Stimulated activated CD8-positive, alpha-beta memory T cell treated with anti-CD3 and anti-CD28 coated beads, Interleukin-4, amount 100 ng/mL, for 4 hours (primary cell): ENCODE data around the gene SMAD4.
"Not testable (repeated sequence)": the region's sequence is repeated elsewhere in the genome, so short reads cannot be mapped to it uniquely, and the experiment has no call there.

Experiments used
- DNase-seq, 2 donors: peaks; one replicate each; pipeline ENCODE4 v3.0.0-alpha.2; 2020; ENCODE audit warnings: low read depth in 2 of 2, low spot score in 1 of 2

Gene SMAD4

DNA sequence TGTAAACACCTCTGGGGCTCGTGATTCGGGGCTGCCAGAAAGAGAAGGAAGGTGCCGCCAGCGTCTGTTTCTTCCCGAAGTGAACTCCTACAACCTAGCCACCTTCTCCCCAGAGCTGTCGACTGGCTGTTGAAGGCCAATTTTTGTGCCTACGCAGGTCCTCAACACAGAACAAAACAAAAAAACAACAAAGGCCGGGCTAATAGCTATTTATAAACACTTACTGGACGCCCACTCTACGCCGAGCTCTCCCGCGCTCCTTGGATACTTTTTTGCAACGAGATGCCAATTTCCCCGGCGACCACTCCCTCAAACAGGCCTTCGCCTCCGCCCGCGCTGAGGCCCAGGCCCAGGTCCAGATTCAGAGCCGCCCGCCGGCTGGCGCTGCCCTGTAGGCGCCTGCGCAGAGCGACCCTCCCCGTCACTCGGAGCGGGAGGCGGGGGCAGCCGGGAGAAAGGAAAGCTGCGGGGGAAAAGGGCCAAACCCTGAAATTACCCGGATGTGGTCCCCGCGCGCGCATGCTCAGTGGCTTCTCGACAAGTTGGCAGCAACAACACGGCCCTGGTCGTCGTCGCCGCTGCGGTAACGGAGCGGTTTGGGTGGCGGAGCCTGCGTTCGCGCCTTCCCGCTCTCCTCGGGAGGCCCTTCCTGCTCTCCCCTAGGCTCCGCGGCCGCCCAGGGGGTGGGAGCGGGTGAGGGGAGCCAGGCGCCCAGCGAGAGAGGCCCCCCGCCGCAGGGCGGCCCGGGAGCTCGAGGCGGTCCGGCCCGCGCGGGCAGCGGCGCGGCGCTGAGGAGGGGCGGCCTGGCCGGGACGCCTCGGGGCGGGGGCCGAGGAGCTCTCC is at the start of gene SMAD4:
Gene SMAD4 (plus strand): TSS at position 520 of the 843 bp plus-strand sequence. CDS start 16,834 bp downstream, outside the sequence.
- peak; percentile 95 to 99 for DNase-seq

DNA sequence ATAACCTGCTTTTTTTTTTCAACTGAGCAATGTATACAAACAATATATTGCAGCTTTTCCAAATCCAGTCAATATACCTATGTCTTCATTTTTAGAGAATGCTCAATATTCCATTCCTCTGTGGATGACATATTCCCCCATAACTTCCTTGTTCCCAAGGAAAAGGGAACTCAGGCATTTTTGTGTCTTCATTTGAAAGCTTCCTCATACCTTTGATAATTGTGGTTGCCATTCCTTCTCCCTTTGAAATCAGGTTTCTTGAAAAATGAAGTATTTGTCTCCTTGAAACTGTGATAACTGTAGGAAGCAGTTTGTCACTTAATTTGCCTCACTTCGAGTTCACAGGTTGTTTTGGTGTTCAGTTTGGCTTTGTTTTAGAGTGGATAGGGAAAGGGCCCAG is 48.6 kb upstream of the SMAD4 start:
- DNase-seq: no peak

DNA sequence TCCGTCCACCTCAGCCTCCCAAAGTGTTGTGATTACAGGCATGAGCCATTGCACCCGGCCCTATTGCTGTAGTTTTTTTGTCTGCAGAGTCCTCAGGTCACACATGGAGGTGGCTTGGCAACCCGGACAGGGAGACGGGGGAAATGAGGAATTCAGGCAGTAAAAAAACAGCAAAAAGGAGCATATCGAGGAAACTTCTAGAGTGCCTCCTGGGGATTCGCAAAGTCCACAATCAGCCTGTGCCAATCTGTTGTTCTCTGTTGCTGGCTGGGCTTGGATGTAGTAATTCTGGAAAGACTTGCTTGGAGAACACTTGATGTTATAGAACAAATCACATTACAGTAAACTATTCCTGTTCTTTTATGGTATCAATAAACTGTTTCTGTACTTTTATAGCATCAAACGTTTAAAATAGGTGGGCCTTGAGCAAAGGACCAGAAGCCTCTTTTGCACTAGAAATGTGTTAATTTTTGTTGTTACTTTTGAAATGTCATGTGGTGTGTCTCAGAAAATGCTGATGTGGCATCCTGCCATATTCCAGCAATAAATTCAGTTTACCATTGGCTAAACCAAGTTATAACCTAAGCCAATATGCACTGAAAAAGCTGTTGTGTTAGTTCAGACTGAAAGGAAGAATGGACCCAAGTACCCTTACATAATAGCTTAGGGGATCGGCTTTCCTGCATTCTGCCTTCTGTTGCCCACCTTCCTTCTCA is 47.8 kb upstream of the SMAD4 start:
- DNase-seq: no peak

DNA sequence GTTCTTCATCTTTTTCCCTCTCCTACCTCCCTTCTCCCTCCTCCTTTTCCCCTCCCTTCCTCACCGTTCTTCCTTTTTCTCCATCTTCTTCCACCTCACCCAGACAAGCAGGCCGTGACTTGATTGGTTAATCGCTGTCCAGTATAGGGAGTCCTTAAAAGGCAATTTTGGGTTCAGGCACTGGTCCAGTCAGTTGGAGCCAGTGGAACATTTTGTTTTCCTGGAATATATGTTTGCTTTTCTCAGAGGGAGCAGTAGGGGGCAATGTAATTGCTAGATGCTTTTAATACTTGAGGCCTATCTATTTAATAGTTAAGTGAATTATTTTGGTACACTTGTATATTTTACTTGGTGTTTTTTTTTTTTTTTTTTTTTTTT is 47.2 kb upstream of the SMAD4 start:
- no peak for DNase-seq

DNA sequence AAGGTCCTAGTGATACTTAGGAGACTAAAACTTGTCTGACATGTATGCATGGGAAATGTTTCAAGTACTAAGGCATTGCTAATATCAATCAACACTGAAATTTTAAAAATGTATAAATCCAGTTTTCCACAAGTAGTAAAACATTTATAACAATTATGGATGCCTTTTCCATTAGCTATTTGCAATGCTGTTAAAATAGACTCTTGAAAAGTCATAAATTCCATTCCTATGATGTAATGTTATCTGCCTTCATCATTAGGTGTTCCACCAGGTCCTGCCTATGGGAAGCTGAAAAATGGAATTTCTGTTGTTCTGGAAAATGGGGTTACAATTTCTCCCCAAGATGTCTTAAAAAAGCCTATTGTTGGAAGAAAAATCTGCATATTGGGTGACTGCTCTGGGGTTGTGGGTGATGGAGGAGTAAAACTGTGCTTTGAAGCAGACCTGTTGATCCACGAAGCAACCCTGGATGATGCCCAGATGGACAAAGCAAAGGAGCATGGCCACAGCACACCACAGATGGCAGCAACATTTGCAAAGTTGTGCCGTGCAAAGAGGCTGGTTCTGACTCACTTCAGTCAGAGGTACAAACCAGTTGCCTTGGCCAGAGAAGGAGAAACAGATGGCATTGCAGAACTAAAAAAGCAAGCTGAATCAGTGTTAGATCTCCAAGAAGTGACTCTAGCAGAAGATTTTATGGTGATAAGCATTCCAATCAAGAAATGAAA is 43.5 kb upstream of the SMAD4 start:
- DNase-seq: no peak

DNA sequence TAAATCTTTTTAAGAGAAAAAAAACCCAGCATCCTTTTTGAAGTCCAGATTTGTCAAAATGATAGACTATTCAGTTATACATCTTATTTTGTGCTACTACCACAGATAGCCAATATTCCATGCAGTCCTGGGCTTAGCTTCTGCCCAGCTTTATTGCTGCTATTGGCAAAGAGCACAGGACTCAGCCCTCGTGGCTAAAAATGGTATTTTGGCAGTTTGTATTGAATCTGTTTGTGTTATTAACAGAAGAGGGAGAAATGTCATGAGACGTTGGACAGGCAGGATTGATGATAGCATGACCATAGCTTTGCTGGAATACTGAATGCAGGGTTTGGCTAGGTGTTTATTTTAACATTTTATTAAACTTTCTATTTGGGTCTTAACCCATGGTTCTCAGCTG is 42.8 kb upstream of the SMAD4 start:
- no peak for DNase-seq

DNA sequence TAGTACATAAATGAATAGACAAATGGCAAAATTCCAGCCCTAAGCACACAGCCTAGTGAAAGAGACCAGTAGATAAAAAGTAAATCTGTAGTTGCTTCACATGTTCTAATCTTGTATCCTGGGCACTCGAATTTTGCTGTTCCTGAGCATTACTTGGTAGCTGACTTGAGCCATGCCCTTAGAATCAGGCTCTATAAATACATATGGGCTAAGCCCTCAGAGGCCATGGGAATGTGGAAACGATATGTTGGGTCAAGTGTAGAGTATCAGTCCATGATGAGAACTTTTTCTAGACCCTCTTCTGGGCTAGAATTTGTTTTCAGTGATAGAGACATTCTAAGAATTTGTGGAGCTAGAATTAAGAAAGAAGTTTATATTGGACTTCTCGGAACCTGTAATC is 40.3 kb upstream of the SMAD4 start:
- DNase-seq: no peak

DNA sequence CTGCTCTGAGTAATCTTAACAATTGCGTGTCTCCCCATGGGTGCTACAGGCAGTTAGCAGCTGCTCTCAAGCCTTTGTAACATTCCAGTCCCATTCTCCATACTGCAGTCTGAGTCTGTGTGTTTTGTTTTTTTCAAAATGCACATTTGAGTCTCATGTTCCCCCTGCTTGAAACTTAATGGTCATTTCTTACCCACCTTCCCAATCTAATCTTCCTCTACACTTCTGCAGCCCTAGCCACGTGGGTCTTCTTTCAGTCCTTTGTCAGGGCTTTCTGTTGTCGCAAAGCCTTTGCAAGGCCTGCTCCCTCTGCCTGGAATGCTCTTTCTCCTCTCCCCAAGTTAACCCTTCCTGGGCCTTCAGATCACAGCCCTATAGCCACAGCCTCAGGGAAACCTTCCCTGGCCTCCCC is 37.7 kb upstream of the SMAD4 start:
- DNase-seq: no peak

DNA sequence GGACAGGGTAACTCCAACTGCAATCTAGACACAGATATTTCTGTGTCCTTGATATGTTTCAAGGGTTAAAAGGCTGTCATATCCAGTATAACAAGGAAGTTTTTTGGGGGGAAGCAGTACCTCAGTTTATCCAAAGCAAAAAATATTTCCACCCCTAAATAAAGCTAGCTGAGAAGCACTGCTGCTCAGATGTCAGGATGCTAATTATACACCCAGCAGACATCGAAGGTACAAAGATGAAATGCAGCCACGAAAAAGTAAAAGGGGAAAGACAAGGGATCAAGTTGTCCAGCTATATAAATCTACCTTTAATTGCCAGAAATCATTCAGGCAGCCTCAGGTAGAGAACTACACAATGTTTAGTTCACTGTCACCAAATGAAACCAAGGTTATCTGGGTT is 36.0 kb upstream of the SMAD4 start:
- no peak for DNase-seq

DNA sequence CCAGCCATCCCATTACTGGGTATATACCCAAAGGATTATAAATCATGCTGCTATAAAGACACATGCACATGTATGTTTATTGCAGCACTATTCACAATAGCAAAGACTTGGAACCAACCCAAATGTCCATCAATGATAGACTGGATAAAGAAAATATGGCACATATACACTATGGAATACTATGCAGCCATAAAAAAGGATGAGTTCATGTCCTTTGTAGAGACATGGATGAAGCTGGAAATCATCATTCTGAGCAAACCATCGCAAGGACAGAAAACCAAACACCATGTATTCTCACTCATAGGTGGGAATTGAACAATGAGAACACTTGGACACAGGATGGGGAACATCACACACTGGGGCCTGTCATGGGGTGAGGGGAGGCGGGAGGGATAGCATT is 26.8 kb upstream of the SMAD4 start:
- DNase-seq: not testable (repeated sequence)

DNA sequence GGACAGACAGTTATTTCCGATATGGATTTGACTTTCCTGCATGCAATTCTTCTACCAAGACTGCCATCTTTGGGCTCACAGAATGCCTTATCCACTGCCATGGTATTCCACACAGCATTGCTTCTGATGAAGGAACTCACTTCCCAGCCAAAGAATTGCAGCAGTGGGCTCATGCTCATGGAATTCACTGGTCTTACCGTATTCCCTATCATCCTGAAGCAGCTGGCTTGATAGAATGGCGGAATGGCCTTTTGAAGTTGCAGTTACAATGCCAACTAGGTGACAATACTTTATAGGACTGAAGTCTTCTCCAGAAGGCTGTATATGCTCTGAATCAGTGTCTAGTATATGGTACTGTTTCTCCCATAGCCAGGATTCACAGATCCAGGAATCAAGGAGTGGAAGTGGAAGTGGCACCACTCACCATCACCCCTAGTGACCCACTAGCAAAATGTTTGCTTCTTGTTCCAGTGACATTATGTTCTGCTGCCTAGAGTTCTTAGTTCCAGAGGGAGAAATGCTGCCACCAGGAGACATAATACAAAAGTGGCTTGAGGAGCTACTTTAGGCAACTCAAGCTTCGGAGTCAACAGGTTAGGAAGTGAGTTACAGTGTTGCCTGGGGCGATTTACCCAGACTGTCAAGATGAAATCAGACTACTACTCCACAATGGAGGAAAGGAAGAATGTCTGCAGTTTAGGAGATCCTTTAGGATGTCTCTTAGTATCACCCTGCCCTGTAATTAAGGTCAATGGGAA is 23.8 kb upstream of the SMAD4 start:
- DNase-seq: no peak

DNA sequence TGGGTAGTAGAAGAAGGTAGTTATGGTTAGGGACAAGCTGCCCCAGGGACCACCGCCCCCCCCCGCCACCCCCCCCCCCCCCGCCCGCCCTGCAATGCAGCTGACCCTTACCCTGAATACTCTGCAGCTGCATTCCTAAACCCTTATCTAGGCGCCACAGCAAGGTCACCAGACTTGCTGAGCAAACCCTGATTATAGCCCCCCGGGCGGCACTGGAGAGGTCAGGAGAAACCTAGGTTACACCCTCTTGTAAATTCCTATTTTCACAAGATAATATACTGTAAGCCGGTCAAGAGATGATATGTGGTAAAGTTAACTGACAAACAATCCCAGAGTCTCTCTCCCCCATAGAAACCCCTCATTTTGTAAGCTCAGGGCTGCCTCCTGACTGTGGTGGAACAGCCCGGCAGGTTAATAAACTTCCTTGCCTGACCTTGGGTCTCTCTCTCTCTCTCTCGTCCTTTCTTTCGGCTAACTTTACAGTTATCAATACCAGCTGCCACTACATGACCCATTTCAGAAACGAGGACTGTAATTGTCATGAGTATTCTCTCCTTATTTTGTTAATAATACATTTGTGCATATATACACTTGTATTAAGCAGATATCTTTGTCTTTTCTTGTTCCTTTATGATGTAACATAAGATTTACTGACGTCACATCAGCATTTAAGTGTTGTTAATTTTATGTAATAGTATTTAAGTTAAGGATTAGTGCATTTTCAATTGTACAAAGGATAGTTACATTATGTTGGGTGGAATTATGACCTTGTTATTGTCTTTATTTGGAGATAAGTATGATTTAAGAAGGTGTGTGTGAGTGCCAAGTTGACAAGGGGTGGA is 22.8 kb upstream of the SMAD4 start:
- no peak for DNase-seq

DNA sequence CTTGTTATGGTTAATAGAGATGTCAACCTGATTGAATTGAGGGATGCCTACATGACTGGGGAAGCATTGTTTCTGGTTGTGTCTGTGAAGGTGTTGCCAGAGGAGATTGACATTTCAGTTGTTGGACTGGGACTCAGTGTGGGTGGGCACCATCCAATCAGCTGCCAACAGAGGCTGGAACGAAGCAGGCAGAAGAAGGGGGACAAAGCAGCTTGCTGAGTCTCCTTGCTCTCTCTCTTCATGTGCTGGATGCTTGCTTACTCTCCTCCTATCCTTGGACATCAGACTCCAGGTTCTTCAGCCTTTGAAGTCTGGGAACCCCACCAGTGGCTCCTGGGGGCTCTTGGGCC is 22.2 kb upstream of the SMAD4 start:
- no peak for DNase-seq

DNA sequence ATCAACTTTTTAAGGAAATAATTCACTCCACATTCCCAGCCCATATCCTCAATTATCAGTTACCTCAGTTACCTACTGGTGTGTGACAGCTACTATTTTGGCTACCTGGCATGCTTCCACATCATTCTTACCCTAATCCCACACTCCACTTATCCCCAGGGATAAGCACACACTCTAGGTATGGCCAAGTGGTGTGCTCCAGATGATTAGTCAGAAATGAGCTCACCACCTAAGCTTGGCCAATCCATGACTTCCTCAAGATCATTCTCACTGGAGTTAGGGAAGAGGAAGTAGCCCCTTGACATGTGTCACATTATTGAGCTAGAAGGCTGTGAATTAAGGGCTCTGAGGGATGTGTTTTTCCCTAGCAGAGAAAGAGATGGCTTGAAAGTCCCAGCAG is 20.9 kb upstream of the SMAD4 start:
- no peak for DNase-seq

DNA sequence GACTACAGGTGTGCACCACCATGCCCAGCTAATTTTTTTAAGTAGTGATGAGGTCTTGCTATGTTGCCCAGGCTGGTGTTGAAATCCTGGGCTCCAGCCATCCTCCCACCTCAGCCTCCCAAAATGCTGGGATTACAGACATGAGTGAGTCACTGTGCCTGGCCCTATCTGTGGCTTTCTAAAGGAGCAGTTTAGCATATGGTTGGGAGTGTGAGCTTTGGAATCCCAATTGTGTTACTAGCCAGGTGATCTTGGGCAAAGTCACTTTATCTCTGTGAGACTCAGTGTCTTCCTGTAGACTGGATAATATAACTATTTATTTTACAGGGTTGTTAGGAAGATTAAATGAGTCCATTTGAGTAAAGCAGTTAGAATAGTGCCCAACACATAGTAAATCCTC is 19.8 kb upstream of the SMAD4 start:
- no peak for DNase-seq

DNA sequence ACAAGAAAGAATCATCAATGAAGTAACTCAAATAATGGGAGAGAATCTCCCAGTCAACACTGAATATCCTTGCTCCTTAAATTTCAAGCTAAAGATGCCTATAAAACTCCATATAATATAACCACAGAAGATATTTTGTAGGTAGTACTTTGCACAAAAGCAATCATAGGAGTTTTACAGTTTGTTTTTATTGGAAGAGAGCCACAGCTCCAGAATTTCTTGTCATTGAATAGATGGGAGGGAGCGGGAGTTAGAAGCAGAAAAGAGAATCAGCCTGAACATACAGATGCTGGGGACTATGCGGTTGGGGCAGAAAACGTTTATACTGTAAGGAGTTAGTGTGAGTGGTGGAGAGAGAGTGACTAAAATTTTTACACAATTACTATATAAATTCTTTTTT is 18.3 kb upstream of the SMAD4 start:
- DNase-seq: no peak

DNA sequence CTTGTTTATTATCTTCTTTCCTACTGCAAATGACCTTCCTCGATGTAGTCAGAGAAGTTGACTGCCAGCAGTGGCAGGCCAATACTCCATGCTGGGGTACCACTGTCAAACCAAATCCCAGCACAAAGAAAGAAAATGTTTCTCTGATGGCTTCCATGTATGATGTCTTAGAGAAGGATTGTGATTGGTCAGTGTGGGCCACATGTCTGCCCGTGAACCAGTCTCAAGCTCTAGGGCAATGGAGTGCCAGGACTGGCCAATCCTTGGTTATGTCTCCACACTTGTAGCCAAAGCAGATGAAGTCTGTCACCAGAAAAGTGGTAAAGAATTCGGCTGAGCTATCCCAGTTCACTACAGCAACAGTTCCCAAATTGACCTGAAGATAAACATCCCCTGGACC is 17.6 kb upstream of the SMAD4 start:
- no peak for DNase-seq

DNA sequence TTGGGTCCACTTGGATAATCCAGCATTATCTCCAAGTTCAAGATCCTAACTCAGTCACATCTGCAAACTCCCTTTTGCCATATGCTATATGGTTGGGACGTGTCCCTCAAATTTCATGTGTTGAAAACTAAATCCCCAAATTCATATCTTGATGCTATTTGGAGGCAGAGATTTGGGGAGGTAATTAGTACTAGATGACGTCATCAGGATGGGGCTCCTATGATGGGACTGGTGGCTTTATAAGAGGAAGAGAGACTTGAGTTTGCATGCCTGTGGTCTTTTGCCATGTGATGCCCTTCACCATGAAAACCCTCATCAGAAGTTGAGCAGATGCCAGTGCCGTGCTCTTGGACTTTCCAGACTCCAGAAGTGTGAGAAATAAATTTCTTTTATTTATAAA is 16.8 kb upstream of the SMAD4 start:
- no peak for DNase-seq

DNA sequence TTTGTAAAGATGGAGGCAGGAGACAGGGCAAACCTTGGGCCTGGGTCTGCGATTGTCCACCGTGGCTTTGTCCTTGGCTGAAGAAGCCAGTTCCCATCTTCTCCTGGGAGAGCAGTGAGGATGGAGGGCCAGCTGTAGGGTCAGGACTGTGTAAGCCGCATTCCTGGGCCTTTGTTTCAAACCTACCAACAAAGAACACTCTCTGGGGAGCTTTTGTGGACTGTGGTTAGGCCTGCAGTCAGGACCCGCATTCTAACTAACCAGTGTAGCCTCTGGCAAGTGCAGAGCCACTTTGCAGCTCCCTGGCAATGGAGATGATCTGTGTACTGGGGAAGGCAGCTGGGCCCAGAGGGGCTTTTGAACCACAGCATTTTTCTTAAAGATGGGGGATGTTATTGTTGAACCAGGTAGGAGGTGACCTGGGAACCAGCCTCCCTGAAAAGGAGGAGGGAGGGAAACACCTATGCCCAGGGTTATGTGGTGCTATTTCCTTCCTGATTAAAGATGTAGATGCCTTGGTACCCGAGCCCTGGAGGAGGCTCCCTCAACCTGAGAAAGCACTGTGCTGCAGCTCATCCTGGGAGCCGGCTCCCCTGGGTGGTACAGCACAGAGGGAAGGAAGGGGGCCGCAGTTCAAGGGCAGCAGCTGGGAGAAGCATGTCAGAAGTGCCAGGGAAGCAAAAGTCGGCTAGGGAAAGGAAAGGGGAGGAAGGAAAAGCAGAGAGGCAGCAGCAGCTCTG is 12.7 kb upstream of the SMAD4 start:
- DNase-seq: no peak

DNA sequence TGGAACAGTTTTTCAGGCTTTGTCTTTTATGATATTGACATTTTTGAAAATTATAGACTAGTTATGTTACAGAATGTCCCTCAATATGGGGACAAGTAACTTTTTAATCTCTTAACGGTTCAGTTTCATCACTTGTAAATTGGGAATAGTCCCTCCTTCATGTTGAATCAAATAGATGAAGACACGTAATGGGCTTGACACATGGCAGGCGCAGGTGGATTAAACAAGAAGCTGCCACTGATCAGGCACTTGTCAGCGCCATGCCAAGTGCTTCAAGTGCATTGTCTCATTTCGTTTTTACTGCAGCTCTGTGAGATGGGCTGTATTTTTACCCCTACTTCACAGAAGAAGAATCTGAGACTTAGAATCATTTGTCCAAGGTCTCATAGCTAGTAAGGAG is 9.5 kb upstream of the SMAD4 start:
- no peak for DNase-seq
